Smooth muscle cell (in vitro differentiated cells): ENCODE measurements around the gene SORCS3. TPM values are rescaled to one million over a fixed set of nuclear protein-coding genes. Genes with fewer than 3 reads are reported as not detected.

Source experiments
- DNase-seq: peaks from one replicate; lab custom pipeline; 2025; ENCODE audit not compliant: unreplicated experiment; lab: John Stamatoyannopoulos, UW
- H2AFZ ChIP-seq: fragments of 200-600 bp; sonication (generic); 2 replicates; pipeline ENCODE4 v1.6.0; 2016; ENCODE audit warnings: antibody characterized with exemption, low read depth, mild to moderate bottlenecking
- H3F3A ChIP-seq: fragments of 200-600 bp; sonication (generic); 2 replicates; pipeline ENCODE4 v1.6.0; 2017; ENCODE audit warnings: antibody characterized with exemption, low read depth
- H3K27ac ChIP-seq: fragments of 200-600 bp; sonication (generic); 2 replicates; pipeline ENCODE4 v1.5.1; 2016; ENCODE audit warnings: low read depth, mild to moderate bottlenecking
- H3K27me3 ChIP-seq: fragments of 200-600 bp; sonication (generic); 2 replicates; pipeline ENCODE4 v1.6.1; 2016; ENCODE audit warnings: low read depth, mild to moderate bottlenecking
- H3K36me3 ChIP-seq: fragments of 200-600 bp; sonication (generic); 2 replicates; pipeline ENCODE4 v1.5.1; 2016; ENCODE audit warnings: low read depth
- H3K4me1 ChIP-seq: fragments of 200-600 bp; sonication (generic); 2 replicates; pipeline ENCODE4 v1.5.1; 2016; ENCODE audit warnings: low read depth
- H3K4me2 ChIP-seq: fragments of 200-600 bp; sonication (generic); 2 replicates; pipeline ENCODE4 v1.6.0; 2016; ENCODE audit warnings: mild to moderate bottlenecking
- H3K4me3 ChIP-seq: fragments of 200-600 bp; sonication (generic); 2 replicates; pipeline ENCODE4 v1.5.1; 2016; ENCODE audit warnings: mild to moderate bottlenecking
- H3K79me2 ChIP-seq: fragments of 200-600 bp; sonication (generic); 2 replicates; pipeline ENCODE4 v1.6.0; 2016; ENCODE audit warnings: low read depth, mild to moderate bottlenecking
- H3K9ac ChIP-seq: fragments of 200-600 bp; sonication (generic); 2 replicates; pipeline ENCODE4 v1.6.0; 2016; ENCODE audit warnings: low read depth
- H3K9me3 ChIP-seq: fragments of 200-600 bp; sonication (generic); replicated peaks from 2 replicates; pipeline ENCODE4 v1.5.1; 2016; ENCODE audit warnings: low read depth
- H4K20me1 ChIP-seq: fragments of 200-600 bp; sonication (generic); 2 replicates; pipeline ENCODE4 v1.6.0; 2016; ENCODE audit warnings: low read depth
- WGBS: methylation state at CpG from one replicate; pipeline ENCODE4 v1.1.7; 2016; ENCODE audit warnings: low lambda C conversion rate; 5-methylcytosine and 5-hydroxymethylcytosine counted together
- polyA plus RNA-seq: library from polyadenylated mRNA; unstranded; fragments of >200 nt; fragmentation: Nextera tagmentation; extraction: Ambion mirVana; gene quantifications from 2 replicates; pipeline ENCODE4 v1.2.1, GENCODE V29; 2016
- total RNA-seq: library from RNA; depleted of rRNA; stranded (reverse); fragments of >200 nt; gene quantifications from 2 replicates; pipeline ENCODE4 v1.2.3, GENCODE V29; 2014
- TF ChIP-seq, protein P1 (sequence below): fragments of 200-600 bp; sonication (generic); IDR thresholded peaks from 2 replicates; pipeline ENCODE4 v1.5.1; 2017; ENCODE audit warnings: borderline replicate concordance, mild to moderate bottlenecking, antibody characterized with exemption; ENCODE audit not compliant: insufficient read depth, poor library complexity, severe bottlenecking

The SORCS3 gene
- total and polyA plus RNA-seq, 2 experiments from 2014 or later: not detected

DNA sequence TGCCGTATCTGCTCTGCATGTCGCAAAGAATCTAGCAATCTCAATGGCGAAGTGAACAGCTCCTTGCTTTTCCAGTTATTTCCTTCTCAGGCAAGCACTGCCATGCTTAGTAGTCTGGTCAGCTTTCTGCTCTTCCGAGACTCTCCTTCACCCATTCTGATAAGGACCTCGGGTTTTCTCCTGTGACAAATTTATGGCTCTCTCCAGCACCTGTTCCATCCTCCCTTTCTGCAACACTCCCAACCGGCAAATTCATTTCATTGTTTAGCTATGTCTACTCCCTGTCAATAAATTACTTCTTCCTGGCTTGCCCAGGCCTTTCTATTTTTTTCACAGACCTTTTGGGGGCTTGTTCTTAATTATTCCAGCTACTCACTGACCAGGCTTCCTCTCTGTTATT lies 252.6 kb downstream of the SORCS3 start:
- no peak for DNase-seq
- no peaks in the 10 kb centered on the region for H3K9me3 ChIP-seq
- H3K9ac ChIP-seq: no peak overlapping the region
- no peak overlapping the region for H3K4me2 ChIP-seq
- H2AFZ ChIP-seq: no peak overlapping the region
- no peaks in the 10 kb centered on the region for H3F3A ChIP-seq
- no peaks in the 10 kb centered on the region for H3K4me1 ChIP-seq
- peaks cover 14% of the 10 kb centered on the region for H3K27me3 ChIP-seq
- H3K36me3 ChIP-seq: no peaks in the 10 kb centered on the region
- no peaks in the 10 kb centered on the region for H4K20me1 ChIP-seq
- TF ChIP-seq, protein P1, sequence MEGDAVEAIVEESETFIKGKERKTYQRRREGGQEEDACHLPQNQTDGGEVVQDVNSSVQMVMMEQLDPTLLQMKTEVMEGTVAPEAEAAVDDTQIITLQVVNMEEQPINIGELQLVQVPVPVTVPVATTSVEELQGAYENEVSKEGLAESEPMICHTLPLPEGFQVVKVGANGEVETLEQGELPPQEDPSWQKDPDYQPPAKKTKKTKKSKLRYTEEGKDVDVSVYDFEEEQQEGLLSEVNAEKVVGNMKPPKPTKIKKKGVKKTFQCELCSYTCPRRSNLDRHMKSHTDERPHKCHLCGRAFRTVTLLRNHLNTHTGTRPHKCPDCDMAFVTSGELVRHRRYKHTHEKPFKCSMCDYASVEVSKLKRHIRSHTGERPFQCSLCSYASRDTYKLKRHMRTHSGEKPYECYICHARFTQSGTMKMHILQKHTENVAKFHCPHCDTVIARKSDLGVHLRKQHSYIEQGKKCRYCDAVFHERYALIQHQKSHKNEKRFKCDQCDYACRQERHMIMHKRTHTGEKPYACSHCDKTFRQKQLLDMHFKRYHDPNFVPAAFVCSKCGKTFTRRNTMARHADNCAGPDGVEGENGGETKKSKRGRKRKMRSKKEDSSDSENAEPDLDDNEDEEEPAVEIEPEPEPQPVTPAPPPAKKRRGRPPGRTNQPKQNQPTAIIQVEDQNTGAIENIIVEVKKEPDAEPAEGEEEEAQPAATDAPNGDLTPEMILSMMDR: no peak
- no peak overlapping the region for H3K4me3 ChIP-seq
- H3K27ac ChIP-seq: no peak overlapping the region
- WGBS: 91% methylated on average over 6 of the region's 6 CpGs
- H3K79me2 ChIP-seq: no peaks in the 10 kb centered on the region

DNA sequence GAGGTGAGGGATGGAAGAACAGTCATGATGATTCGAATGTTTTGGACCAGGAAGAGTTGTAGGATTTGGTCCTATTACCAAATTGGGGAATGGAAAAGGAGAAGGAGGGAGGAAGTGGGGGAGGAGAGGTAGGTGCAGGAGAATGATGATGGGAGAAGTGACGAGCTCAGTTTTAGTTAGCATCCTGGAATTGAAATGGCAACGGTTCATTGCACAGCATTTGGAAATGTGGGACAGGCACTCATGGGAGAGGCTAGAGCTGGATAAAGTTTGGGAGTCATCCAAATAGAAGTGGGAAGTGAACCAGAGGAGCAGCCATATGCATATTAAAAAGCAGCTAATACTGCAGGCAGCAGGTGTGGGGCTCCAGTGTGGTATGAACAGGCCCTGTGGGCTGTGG lies 253.6 kb downstream of the SORCS3 start:
- no peaks in the 10 kb centered on the region for H3K79me2 ChIP-seq
- no peaks in the 10 kb centered on the region for H3K4me1 ChIP-seq
- TF ChIP-seq, protein P1: no peak
- no peaks in the 10 kb centered on the region for H3F3A ChIP-seq
- peaks cover 14% of the 10 kb centered on the region for H3K27me3 ChIP-seq
- no peak overlapping the region for H3K27ac ChIP-seq
- H3K9me3 ChIP-seq: no peaks in the 10 kb centered on the region
- no peaks in the 10 kb centered on the region for H3K36me3 ChIP-seq
- no peak overlapping the region for H3K4me3 ChIP-seq
- no peak for DNase-seq
- H2AFZ ChIP-seq: no peak overlapping the region
- WGBS: 78% methylated on average over 3 of the region's 3 CpGs
- no peak overlapping the region for H3K4me2 ChIP-seq
- no peak overlapping the region for H3K9ac ChIP-seq
- H4K20me1 ChIP-seq: no peaks in the 10 kb centered on the region

DNA sequence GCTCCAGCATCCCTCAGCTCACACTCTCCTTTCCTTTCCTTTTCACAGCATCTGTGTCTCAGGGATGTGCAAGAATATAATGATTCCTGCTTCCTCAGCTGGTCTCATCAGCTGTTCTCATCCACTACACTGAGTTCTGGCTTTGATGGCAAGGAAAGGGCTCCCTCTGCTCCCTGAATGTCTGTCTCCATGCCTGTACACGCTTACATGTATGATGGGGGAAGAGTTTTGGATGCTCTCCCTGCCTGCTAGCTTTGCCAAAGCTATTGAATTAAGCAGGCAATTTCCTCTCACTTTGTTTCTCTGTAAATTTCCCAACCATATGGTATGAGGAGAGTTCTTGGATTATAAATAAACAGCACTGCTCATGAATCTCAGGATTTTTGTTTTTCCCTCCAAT lies 254.5 kb downstream of the SORCS3 start:
- H3F3A ChIP-seq: no peaks in the 10 kb centered on the region
- no peak overlapping the region for H3K9ac ChIP-seq
- H3K4me2 ChIP-seq: no peak overlapping the region
- peaks cover 14% of the 10 kb centered on the region for H3K27me3 ChIP-seq
- no peak overlapping the region for H3K4me3 ChIP-seq
- DNase-seq: no peak
- no peaks in the 10 kb centered on the region for H3K9me3 ChIP-seq
- H3K36me3 ChIP-seq: no peaks in the 10 kb centered on the region
- TF ChIP-seq, protein P1: no peak
- no peaks in the 10 kb centered on the region for H3K4me1 ChIP-seq
- no peaks in the 10 kb centered on the region for H4K20me1 ChIP-seq
- 72% methylated on average over 1 of the region's 1 CpG for WGBS
- H2AFZ ChIP-seq: no peak overlapping the region
- H3K27ac ChIP-seq: no peak overlapping the region
- H3K79me2 ChIP-seq: no peaks in the 10 kb centered on the region

DNA sequence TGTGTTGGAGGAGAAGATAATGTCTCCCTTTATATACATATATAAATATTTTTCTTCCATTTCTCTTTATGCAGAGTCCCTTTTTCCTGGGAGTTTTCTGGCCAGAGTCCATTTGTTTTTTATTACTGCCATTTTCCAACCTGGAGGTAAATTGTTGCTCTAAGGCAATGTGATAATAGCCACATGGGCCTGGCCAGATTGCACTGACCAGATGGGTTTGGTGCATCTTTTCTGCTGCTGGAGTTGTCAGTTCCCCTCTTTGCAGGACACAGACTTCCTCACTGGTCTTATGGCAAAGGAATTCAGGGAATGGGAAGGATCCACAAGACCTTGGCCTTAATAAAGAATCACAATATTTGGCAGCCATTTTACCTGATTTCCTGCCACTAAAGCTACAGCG lies 254.9 kb downstream of the SORCS3 start:
- 61% methylated on average over 1 of the region's 1 CpG for WGBS

More for the DNA sequence above, 254.9 kb downstream of the SORCS3 start:
- H3K9me3 ChIP-seq: no peaks in the 10 kb centered on the region
- H3F3A ChIP-seq: no peaks in the 10 kb centered on the region
- H3K27ac ChIP-seq: no peak overlapping the region
- peaks cover 14% of the 10 kb centered on the region for H3K27me3 ChIP-seq
- H3K79me2 ChIP-seq: no peaks in the 10 kb centered on the region
- no peak overlapping the region for H2AFZ ChIP-seq
- H3K9ac ChIP-seq: no peak overlapping the region
- TF ChIP-seq, protein P1: no peak
- DNase-seq: no peak
- H3K4me3 ChIP-seq: no peak overlapping the region
- no peak overlapping the region for H3K4me2 ChIP-seq
- no peaks in the 10 kb centered on the region for H3K4me1 ChIP-seq
- H3K36me3 ChIP-seq: no peaks in the 10 kb centered on the region
- H4K20me1 ChIP-seq: no peaks in the 10 kb centered on the region
